Measurements from ENCODE around the gene SLC16A10.
"Not testable (repeated sequence)": the region's sequence is repeated elsewhere in the genome, so short reads cannot be mapped to it uniquely, and the experiment has no call there.

Gene SLC16A10

GRCh38 chr6:111052171-111052570 lies 35.1 kb upstream of the SLC16A10 start:
- Histone ChIP-seq H3K4me3 (ENCODE audit: low read depth, low read length) (no peak overlapping the region), H3K9me3 (ENCODE audit: severe bottlenecking) (no peaks in the 10 kb centered on the region), H3K27ac (no peak overlapping the region), H3K36me3 (no peaks in the 10 kb centered on the region), H3K27me3 (ENCODE audit: insufficient read depth, low read depth, severe bottlenecking) (no peaks in the 10 kb centered on the region)
- DNase-seq: no peak
- TF ChIP-seq CTCF (IDR thresholded peaks at IDR 0.05; ENCODE audit: low read depth, low read length): no peak

GRCh38 chr6:111057074-111057752 lies 30.1 kb upstream of the SLC16A10 start:
- no peak overlapping the region for H3K27ac ChIP-seq
- H3K27me3 ChIP-seq (ENCODE audit: insufficient read depth, low read depth, severe bottlenecking): no peaks in the 10 kb centered on the region
- H3K4me3 ChIP-seq (ENCODE audit: low read depth, low read length): no peak overlapping the region
- DNase-seq: peak; percentile 19
- no peaks in the 10 kb centered on the region for H3K36me3 ChIP-seq
- no peaks in the 10 kb centered on the region for H3K9me3 ChIP-seq (ENCODE audit: severe bottlenecking)
- peak; percentile 73 for TF ChIP-seq CTCF (IDR thresholded peaks at IDR 0.05; ENCODE audit: low read depth, low read length)

GRCh38 chr6:111061508-111061907 lies 25.8 kb upstream of the SLC16A10 start:
- Histone ChIP-seq H3K36me3 (no peaks in the 10 kb centered on the region), H3K4me3 (ENCODE audit: low read depth, low read length) (no peak overlapping the region), H3K27me3 (ENCODE audit: insufficient read depth, low read depth, severe bottlenecking) (no peaks in the 10 kb centered on the region), H3K9me3 (ENCODE audit: severe bottlenecking) (no peaks in the 10 kb centered on the region), H3K27ac (no peak overlapping the region)
- no peak for TF ChIP-seq CTCF (IDR thresholded peaks at IDR 0.05; ENCODE audit: low read depth, low read length)
- no peak for DNase-seq

- H3K36me3 ChIP-seq; H3K9me3 ChIP-seq (ENCODE audit: severe bottlenecking); H3K27me3 ChIP-seq (ENCODE audit: insufficient read depth, low read depth, severe bottlenecking); H3K27ac ChIP-seq; H3K4me3 ChIP-seq (ENCODE audit: low read depth, low read length); DNase-seq: not testable (repeated sequence)
Observed at GRCh38 chr6:111061985-111062384, 25.3 kb upstream of the SLC16A10 start.

GRCh38 chr6:111062860-111063259 lies 24.4 kb upstream of the SLC16A10 start:
- not testable (repeated sequence) for H3K9me3 ChIP-seq (ENCODE audit: severe bottlenecking); H3K27me3 ChIP-seq (ENCODE audit: insufficient read depth, low read depth, severe bottlenecking); H3K4me3 ChIP-seq (ENCODE audit: low read depth, low read length); H3K27ac ChIP-seq; DNase-seq; H3K36me3 ChIP-seq

- Histone ChIP-seq H3K36me3 (no peaks in the 10 kb centered on the region), H3K4me3 (ENCODE audit: low read depth, low read length) (no peak overlapping the region), H3K9me3 (ENCODE audit: severe bottlenecking) (no peaks in the 10 kb centered on the region), H3K27ac (no peak overlapping the region), H3K27me3 (ENCODE audit: insufficient read depth, low read depth, severe bottlenecking) (no peaks in the 10 kb centered on the region)
- no peak for DNase-seq
- TF ChIP-seq CTCF (IDR thresholded peaks at IDR 0.05; ENCODE audit: low read depth, low read length): no peak
Observed at GRCh38 chr6:111068109-111068865, 19.0 kb upstream of the SLC16A10 start.

All from WERI-Rb-1 (cell line).